Inflammatory macrophage treated with lipopolysaccharide for 1 hour (primary cell): Measurements from ENCODE around the gene PGAM2.
A peak's percentile ranks its signal among the peaks of the same experiment; 100 is the strongest.
"Not testable (repeated sequence)": the region's sequence is repeated elsewhere in the genome, so short reads cannot be mapped to it uniquely, and the experiment has no call there.

Experiments used
- DNase-seq, 2 donors: peaks; one replicate each; pipeline ENCODE4 v3.0.0-alpha.2; 2020 to 2022

PGAM2 gene

DNA sequence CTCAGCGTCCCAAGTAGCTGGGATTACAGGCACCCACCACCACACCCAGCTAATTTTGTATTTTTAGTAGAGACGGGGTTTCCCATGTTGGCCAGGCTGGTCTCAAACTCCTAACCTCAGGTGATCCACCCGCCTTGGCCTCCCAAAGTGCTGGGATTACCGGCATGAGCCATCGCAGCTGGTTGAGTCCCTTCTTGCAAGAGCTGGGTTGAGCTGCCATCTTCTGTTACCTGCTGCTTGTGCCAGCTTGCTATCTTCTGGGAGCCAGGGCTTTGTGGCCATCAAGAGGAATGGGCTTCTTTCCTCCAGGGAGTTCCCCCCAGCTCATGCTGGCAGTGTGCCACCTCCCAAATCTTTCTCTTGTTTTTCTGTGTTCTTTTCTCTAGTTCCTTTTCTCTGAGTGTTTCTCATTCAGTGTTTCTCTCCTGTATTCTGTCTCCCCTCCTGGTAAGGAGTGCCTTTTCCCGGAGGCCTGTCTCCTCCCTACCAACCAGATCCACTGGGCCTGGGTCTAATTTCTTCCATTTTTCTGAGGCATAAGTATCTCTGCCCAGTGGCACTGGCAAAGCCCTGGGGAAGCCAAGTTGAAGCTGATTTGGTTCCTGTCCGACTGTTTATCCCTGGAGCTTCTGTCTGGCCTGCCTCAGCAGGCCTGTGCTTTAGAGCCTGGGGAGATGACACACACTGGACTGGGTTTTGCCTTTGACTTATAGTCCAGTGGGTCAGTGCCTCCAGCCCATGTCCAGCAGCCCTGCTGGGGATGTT, 17.2 kb downstream of the PGAM2 start:
- DNase-seq = no peak

DNA sequence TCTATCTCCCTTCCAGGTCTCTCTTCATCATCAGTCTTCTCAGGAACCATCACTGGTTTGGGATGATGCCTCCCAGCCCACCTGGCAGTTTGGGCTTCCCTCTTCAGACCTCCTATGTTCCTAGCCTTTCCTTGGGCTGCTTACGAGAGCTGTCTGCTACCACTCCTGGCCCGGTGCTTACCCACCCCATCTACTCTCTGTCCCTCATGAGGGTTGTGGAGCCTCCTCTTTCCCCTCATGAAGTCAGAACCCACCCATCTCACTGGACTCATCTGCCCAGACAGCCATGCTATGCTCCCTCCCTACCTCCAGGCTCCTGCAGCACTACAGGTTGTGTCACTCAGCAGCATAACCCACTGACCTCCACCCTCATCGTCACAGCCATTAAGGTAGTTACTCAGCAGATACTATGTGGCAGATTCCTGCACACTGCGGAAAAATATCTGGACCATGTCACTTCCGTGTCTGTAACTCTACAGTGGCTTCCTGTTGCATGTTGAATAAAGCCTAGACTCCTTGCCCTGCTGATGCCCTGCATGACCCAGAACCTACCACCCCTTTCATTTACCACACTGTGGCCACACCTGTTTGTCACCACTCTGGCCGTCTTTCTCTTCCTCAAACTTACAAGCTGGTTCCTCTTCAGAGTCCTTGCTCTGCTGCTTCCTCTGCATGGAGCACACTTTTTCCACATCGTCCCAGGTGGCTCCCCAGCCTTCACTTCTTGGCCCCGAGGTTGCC, 18.9 kb downstream of the PGAM2 start:
- peak; percentile 42 to 57 for DNase-seq

DNA sequence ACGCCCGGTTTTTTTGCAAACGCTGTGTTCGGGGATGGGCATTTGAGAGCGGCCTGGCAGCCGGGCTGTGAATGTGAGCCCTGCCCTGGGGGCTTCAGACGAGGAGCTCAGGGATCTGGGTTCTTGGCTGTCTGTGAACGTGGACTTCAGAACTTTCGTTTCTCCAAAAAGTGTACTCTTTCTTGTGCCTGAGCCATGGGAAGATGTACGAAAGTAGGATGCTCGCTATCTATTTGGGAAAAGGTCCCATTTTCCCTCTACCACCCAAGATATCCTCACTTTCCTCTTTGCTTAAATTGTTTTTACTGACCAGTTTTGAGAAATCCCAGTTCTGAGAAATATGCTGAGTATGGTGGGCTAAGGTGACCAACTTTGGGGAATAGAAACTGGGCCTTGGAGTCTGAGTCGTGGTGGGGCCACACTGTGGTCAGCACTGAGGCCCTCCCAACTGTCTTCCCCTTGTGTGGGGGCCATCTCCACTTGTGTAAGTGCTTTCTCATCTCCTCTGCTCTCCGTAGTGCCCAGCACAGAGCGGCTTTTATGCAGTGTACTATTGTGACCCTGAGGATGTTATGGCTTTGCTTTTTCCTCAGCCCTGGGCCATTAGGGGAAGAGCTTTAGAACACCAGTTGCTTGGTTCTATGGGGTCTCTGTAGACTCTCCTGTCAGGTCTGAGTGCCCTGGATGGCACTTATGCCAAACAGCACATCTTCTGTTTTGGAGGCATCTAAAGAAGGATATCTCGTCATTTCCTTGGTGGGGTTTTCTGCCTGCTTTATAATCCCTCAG, 19.9 kb downstream of the PGAM2 start:
- DNase-seq = peak; percentile 13 to 35

DNA sequence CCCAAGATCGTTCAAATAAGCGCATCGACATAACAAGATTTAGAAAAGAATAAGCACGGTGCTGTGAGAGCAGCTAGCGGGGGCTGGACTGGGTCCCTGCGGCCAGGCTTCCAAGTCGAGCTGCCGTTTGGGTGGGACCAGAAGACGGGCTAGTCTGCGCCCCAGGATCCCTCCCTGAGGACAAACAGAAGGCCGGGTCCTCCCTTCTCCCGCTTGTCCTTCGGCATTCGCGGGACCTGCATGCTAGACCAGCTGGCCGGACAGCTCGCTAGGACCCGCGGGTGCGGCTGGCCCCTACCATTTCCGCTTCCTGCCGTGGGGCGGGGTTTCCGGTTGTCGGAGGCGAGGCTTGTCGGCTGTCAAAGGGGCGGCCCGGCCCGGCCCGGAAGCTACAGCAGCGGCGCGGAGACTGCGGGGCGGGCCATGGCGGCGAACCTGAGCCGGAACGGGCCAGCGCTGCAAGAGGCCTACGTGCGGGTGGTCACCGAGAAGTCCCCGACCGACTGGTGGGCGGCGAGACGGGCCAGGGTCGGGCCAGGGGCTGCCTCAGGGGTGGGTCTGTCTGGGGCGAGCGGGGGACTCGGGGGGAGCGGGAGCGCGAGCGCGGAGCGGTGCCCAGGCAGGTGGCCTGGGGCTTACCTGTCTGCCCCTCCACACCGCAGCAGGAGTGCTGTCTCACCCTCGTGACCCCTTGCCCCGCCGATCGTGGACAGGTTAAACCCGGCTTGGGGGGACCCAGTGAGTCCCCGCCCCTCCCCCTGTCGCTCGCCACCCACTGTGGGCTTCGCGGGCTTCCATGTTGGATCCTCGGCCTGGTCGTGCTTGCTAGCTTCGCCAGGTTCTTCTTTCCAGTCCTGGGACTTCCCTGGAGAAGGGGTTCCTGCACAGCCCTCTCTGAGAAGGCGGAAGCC, 20.8 kb downstream of the PGAM2 start, which contains the start of gene DBNL:
DBNL (plus strand) TSS at position 388 of the 911 bp plus-strand sequence; CDS start at position 424, 36 bp downstream.
- peak; percentile 89 to 95 for DNase-seq

DNA sequence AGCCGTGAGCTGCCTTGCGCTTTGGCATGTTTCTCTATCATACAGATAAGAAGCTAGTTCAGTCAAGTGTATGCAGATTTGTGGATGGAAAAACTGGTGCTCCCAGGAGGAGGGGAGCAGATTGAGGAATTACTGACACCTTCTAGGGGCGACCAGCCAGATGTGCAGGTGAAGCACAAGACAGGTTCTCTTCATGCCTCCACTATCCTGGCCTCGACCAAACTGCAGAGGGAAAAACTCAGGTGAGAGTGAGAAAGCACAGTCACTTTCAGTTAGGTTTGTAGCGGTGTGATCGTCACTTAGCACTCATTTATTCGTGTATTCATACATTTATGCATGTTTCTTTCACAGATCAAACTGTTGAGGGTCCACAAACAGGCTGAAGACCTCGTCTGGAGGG, 21.5 kb downstream of the PGAM2 start:
- no peak for DNase-seq

DNA sequence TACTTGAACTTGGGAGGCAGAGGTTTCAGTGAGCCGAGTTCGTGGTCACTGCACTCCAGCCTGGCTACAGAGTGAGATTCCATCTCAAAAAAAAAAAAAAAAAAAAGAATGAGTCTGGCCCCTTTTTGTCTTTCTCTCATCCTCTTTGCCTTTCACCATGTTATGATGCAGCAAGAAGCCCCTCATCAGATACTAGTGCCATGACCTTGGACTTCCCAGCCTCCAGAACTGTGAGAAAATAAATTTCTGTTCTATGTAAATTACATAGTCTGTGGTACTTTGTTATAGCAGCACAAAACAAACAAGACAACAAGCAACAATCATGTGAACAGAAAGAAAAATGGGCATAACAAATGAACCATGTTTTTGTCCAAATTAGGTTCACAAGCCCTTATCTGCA, 23.1 kb downstream of the PGAM2 start:
- no peak for DNase-seq

DNA sequence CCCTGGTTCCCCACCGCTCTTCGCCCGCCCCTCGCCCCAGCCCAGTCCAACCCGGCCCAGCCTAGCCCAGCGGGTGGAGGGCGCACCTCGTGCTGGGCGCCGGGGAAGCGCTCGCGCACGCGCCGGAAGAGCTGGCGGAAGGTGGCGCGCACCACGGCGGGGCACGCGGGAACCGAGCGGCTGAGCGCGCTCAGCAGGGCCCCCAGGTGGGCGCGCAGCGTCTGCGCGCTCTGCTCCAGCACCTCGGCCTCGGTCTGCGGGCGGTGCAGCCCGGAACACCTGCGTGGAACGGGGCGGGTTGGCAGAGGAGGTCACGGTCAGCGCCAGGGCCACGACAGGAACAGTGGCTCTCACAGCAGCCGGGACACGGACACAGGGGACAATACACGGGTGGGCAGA, 24.9 kb downstream of the PGAM2 start:
- DNase-seq = not testable (repeated sequence)

DNA sequence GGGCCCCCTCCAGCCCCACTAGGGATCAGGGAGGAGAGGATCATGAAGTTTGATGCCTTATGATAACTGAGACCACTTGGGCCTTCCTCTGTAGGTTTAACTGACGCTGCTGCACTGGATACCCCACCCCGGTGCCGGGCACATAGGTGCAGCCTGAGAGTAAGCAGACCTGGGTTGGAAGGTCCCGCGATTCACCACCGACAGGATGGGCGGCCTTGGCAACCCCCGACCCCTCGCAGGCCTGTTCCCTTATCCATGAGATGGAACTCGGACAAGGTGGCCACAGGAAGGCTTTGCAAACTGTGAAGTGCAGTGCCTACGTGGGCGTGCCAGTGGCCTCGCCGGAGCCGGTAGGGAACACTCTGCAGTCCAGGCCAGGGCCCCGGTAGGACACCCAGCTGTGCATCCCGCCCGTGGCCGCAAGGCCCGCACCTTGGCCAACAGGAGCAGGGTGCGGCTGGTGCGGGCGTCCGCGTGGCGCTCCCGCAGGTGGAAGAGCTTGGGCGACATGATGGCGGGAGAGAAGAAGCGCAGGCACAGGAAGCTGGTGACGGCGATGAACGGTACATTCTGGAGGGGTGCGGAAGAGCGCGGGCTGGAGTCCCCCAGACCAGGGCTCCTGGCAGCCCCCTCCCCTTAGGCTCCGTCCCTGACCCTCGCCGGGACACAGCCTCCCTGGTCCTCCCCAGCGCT, 25.4 kb downstream of the PGAM2 start:
- DNase-seq = not testable (repeated sequence)

DNA sequence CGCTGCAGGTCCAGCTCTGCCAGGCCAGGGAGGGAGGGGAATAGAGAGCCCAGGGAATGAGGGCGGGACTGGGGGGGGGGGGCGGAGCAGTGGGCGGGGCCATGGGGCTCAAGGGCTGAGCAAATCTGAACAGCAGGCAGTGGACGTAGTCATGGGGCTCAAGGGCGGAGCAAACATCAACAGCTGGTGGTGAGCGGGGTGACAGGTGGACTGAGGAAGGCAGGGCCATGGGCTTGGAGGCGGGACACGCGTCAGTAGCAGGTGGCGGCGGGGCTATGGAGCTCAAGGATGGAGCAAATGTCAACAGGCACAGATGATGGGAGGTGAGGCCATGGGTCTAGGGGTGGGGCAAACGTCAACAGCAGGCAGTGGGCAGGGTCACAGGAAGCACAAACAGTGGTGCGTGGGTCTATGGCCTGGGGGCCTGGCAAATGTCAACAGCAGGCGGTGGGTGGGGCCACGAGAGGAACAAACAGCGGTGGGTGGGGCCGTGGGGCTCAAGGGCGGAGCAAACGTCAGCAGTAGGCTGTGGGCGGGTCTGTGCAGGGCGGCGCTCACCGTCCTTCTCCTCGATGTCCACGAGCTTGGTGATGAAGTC, 26.3 kb downstream of the PGAM2 start:
- DNase-seq = peak; percentile 91 to 92

DNA sequence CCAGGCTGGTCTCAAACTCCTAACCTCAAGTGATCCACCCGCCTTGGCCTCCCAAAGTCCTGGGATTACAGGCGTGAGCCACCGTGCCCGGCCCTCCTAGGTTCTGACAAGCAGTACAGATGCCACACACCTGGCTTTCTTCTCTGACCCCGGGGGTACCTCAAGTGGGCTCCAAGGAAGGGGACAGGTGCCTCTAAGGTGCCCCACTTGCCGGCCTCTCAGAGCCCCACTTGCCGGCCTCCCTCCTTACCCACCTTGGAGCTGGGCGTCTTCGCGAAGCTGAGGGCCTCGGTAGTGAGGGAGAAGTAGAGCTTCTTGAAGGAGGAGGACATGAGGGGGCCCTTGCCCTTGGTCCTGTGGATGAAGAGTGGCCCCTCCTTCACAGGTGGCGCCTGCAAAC, 26.8 kb downstream of the PGAM2 start:
- not testable (repeated sequence) for DNase-seq

DNA sequence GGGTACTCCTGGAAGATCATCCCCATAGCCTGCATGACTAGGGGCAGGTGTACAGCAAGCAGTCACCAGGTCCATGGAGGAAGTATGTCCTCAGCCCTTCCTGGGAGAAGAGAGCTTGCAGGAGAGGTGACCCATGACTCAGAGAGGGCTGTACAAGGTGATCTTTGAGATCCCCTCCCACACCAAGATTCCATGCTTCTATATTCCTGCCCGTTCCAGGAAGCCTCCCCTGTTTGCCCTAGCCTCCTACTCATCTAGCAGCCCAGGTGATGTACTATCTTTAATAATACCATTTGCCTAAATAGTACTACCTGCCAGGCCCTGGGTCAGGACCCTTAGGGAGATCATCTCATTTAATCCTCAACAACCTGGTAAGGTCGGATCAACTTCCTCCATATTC, 27.4 kb downstream of the PGAM2 start:
- DNase-seq = not testable (repeated sequence)

DNA sequence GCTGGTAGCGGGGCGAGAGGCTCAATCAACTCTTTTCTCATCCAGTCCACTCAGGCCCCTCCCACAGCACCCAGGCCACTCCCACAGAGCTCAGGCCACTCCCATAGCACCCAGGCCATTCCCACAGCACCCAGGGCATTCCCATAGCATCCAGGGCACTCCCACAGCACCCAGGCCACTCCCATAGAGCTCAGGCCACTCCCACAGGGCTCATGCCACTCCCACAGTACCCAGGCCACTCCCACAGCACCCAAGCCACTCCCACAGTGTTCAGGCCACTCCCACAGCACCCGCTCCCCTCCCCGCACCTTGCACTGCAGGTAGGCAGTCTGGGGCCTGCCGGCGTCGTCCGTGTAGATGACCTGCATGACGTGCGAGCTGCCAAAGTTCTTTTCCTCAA, 29.0 kb downstream of the PGAM2 start:
- DNase-seq = peak; percentile 55 to 78

DNA sequence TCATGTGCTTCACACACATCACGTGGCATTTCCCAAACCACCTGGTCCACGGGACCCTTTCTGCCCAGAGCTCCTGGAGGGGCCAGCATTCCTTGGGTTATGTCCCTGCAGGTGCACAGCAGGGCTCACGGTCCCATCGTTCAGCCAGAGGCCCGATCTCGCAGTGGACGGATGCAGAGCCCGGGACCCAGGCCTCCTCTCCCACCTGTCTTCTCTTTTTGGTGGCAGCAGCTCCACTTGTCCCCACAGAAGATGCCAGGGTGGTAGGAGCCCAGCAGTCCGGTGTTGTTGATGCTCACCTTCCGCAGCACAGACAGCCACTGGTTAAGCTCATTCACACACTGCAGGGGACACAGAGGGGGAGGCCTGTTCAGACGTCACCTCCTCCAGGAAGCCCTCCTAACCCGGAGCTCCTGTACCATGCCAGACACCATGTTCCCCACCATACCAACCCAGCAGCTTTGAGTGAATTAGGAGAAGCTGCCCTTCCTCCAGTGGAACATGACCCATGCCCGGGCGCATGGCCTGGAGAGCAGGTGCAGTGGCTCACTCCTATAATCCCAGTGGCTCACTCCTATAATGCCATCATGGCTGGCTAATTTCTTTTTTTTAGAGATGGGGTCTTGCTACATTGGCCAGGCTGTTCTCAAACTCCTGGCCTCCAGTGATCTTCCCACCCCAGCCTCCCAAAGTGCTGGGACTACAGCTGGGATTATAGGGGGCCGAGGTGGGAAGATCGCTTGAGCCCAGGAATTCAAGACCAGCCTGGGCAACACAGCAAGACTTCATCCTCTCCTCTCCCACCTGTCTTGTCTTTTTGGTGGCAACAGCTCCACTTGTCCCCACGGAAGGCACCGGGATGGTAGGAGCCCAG, 31.2 kb downstream of the PGAM2 start:
- not testable (repeated sequence) for DNase-seq

DNA sequence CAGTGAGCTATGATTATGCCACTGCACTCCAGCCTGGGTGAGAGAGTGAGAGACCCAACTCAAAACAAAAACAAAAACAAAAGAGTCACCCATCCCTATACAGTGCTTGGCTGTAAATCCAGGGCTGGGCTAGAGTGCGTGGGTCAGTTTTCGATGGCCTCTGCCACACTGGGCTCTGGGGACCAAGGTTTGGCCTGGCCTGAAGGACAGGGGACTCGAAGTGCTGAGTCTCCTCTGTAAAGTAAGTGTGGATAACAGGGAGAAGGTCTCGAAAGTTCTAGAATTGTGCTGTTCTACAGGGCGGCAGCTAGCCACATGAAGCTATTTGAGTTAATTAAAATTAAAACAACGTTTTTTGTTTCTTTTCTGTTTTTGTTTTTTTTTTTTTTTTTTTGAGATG, 33.3 kb downstream of the PGAM2 start:
- DNase-seq = not testable (repeated sequence)

DNA sequence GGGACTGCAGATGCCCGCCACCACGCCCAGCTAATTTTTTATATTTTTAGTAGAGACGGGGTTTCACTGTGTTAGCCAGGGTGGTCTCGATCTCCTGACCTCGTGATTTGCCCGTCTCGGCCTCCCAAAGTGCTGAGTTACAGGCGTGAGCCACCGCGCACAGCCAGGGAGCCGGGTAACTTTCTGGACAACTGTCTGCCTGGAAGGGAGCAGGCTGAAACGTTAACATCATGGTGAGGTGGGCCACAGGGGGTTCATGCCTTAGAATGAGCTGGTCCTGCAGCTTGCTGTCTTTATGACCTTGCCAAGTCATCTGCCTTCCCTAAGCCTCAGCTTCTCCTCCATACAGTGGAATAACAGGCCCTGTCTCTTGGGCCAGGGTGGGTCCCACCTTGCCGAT, 34.0 kb downstream of the PGAM2 start:
- not testable (repeated sequence) for DNase-seq

DNA sequence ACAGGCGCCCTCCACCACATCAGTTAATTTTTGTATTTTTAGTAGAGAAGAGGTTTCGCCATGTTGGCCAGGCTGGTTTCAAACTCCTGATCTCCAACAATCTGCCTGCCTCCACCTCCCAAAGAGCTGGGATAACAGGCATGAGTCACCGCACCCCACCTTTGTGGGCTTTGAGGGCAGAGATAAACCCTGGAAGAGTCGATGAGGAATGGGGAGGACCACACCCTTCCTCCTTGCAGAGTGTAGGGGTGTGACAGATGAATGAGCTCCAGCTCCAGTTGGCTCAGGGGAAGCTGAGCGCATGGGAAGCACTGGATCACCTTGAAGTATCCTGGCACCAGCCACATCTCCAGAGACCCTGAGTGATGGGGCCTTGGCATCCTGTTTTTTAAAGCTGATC, 35.3 kb downstream of the PGAM2 start:
- DNase-seq = not testable (repeated sequence)

DNA sequence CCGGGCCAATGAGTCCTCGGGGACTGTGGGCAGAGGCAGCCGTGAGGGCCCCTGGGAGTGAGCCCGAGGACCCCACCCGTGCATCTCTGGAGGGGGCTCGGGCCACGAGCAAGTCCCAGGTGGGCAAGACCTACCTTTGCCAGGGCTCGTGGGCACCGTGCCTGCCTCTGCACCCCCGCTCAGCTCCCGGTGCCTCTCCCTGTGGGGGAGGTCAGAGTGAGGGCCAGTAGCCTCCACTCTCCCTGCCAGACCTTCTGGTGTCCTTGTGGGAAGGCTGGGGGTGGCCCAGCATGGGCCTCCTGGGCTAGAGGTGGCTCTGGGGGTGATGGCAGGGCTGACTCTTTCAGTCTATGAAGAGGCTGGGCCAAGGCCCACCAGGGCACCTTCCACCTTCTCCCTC, 35.9 kb downstream of the PGAM2 start:
- DNase-seq = not testable (repeated sequence)

DNA sequence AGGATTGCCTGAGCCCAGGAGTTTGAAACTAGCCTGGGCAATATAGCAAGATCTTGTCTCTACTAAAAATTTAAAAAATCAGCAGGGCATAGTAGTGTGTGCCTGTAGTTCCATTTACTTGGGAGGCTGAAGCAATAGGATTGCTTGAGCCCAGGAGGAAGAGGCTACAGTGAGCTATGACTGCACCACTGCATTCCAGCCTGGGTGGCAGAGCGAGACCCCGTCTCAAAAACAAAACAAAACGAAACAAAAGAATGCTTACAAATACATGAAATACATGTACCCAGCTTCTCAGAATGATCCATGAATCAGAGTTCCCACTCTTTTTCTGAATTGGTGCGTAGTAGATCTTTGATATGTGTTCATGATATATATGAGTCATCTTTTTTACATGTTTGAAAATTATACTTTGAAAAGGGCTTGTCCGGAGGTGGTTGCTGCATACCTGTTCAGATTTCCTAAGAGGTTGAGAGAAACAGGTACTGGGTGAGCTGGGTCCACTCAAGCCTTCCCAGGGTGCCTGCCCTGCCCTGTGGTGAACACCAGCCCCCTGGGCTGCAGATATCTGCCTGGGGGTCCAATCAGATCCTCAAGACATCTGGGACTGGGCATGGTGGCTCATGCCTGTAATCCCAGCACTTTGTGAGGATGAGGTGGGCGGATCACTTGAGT, 42.4 kb downstream of the PGAM2 start:
- DNase-seq = not testable (repeated sequence)

DNA sequence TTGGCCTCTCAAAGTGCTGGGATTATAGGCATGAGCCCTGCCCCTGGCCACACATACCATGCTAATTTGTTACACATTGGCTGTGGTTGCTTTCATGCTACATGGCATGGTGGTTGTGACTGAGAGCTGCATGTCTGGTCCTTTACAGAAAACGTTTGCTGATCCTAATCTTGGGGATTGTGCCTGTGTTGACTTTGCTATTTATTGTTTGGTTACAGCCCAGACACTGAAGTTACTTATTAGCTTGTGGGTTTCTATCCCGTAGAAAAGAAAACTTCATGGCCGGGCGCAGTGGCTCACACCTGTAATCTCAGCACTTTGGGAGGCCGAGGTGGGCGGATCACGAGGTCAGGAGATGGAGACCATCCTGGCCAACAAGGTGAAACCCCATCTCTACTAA, 43.3 kb downstream of the PGAM2 start:
- DNase-seq = not testable (repeated sequence)
